SH-SY5Y (cell line): ENCODE measurements around the gene HOXA1.

Experiments used
- GATA2 ChIP-seq: IDR thresholded peaks from 2 replicates; pipeline ENCODE4 v1.6.1; 2011; ENCODE audit warnings: mild to moderate bottlenecking, low read depth, low read length
- GATA3 ChIP-seq: IDR thresholded peaks from 2 replicates; pipeline ENCODE4 v1.6.1; 2011; ENCODE audit warnings: low read depth, mild to moderate bottlenecking, low read length, moderate library complexity

DNA sequence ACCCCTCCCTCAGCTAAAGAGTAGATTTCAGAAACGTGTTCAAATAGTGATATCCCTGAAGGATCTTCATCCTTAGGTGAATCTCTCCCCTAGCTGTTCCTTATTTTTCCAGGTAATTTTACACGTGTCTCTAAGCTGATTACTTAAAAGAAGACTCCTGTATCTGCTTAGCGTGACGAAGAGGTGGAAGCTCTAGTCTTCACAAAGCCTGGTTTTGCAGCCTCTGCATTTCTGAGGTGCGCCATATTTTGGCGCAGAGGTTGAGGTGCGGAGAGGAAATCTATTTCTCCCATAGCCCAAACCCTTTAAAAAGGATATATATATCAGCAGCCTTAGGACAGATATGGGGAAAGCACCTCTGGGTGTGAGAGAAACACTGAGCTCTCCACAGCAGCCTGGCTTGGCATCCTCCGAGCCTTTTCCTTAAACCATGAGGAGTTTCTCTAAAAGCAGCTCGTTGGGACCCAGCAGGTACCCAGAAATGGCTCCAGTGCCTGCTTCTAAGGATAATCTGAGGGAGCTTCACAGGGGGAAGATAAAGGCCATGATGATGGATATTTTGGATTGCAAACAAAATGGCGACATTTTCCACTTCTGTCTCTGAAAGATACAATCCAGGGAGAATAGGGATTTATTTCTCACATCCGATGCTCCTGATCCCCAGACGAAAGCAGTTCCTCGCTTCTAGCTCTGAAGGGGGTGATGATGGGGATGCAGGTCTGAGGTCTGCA, 9.7 kb upstream of the HOXA1 start:
- TF ChIP-seq GATA2 (no peak), GATA3 (no peak)
